Measurements from ENCODE around the gene DIAPH3.
"Not testable (repeated sequence)": the region's sequence is repeated elsewhere in the genome, so short reads cannot be mapped to it uniquely, and the experiment has no call there.

DIAPH3 gene, protein sequence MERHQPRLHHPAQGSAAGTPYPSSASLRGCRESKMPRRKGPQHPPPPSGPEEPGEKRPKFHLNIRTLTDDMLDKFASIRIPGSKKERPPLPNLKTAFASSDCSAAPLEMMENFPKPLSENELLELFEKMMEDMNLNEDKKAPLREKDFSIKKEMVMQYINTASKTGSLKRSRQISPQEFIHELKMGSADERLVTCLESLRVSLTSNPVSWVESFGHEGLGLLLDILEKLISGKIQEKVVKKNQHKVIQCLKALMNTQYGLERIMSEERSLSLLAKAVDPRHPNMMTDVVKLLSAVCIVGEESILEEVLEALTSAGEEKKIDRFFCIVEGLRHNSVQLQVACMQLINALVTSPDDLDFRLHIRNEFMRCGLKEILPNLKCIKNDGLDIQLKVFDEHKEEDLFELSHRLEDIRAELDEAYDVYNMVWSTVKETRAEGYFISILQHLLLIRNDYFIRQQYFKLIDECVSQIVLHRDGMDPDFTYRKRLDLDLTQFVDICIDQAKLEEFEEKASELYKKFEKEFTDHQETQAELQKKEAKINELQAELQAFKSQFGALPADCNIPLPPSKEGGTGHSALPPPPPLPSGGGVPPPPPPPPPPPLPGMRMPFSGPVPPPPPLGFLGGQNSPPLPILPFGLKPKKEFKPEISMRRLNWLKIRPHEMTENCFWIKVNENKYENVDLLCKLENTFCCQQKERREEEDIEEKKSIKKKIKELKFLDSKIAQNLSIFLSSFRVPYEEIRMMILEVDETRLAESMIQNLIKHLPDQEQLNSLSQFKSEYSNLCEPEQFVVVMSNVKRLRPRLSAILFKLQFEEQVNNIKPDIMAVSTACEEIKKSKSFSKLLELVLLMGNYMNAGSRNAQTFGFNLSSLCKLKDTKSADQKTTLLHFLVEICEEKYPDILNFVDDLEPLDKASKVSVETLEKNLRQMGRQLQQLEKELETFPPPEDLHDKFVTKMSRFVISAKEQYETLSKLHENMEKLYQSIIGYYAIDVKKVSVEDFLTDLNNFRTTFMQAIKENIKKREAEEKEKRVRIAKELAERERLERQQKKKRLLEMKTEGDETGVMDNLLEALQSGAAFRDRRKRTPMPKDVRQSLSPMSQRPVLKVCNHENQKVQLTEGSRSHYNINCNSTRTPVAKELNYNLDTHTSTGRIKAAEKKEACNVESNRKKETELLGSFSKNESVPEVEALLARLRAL

GRCh38 chr13:60163478-60164233 lies at the start of gene DIAPH3:
Gene DIAPH3, minus strand, starts transcription at chr13:60163928. Its CDS starts 162 bp downstream, at chr13:60163766.
- peak within 1 kb of the TSS; percentile 90 for H3K27ac ChIP-seq
- no peaks in the 10 kb centered on the region for H4K20me1 ChIP-seq
- no peaks in the 10 kb centered on the region for H3K27me3 ChIP-seq
- H3K4me3 ChIP-seq = peak within 1 kb of the TSS; percentile 83
- peak within 1 kb of the TSS; percentile 85 for H3K4me2 ChIP-seq
- H3K4me1 ChIP-seq = peaks cover 25% of the 10 kb centered on the region
- peak within 1 kb of the TSS; percentile 89 for H3K9ac ChIP-seq
- peaks cover 14% of the 10 kb centered on the region for H3K9me3 ChIP-seq
- no peak for TF ChIP-seq Cebpa-rat (IDR thresholded peaks at IDR 0.05)
- peaks cover 29% of the 10 kb centered on the region for H3K36me3 ChIP-seq

- Histone ChIP-seq H4K20me1 (no peaks in the 10 kb centered on the region), H3K4me2 (no peak overlapping the region), H3K4me1 (no peaks in the 10 kb centered on the region), H3K4me3 (no peak overlapping the region), H3K36me3 (no peaks in the 10 kb centered on the region), H3K27ac (no peak overlapping the region), H3K9ac (no peak overlapping the region), H3K9me3 (no peaks in the 10 kb centered on the region), H3K27me3 (no peaks in the 10 kb centered on the region)
- TF ChIP-seq Cebpa-rat (IDR thresholded peaks at IDR 0.05) = no peak
Measured at GRCh38 chr13:60213236-60213744, 49.6 kb upstream of the DIAPH3 start.

DNA sequence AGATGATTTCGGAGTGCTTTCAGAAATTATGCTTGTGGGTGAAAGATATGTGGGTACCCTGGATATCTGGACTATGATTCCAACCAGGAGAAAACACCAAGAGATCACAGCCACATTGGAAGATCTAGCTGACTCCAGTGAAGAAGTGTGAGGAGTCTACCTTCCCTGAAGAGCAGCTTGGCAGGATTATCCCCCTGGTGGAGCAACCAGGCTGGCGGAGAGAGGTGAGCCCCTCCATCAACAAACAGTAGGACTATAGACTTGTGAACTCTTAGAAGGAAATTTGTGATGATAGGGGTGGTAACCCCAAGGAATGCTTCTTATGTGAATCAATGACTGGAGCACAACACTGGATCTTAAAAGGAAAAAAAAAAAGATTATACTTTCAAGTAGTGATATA lies 47.8 kb upstream of the DIAPH3 start:
- no peak overlapping the region for H3K9ac ChIP-seq
- no peaks in the 10 kb centered on the region for H3K9me3 ChIP-seq
- H4K20me1 ChIP-seq = no peaks in the 10 kb centered on the region
- H3K27ac ChIP-seq = no peak overlapping the region
- no peak overlapping the region for H3K4me2 ChIP-seq
- H3K27me3 ChIP-seq = no peaks in the 10 kb centered on the region
- no peak overlapping the region for H3K4me3 ChIP-seq
- TF ChIP-seq Cebpa-rat (IDR thresholded peaks at IDR 0.05) = no peak
- H3K36me3 ChIP-seq = no peaks in the 10 kb centered on the region
- H3K4me1 ChIP-seq = no peaks in the 10 kb centered on the region

DNA sequence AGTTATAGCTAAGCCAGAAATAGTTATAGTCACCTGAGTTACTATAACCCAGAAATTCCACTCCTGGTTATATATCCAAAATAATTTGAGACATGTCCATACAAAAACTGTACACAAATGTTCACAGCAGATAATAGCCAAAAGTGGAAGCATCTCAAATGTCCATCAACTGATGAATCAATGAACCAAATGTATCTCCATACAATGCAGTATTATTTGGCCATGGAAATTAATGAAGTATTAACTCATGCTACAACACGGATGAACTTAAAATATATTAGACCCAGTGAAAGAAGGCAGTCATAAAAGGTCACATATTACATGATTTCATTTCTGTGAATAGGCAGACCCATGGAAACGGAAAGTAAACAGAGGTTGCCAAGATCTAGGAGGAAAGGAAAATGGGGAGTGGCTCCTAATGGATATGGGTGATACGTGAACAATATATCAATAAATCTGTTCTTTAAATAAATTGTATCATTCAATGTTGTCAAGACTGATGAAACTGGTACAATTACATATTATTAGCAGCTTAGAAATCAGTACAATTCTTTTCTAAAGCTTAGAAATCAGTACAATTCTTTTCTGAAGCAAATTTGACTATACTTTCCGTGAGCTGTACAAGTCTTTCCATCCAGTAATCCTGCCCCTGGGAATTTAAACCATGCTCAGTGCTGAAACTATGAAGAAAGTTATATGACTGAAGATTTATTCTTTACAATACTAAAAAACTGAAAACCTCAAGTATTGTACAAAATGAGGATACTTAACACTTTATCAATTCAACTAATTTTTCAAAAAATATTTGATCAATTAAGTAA lies 47.0 kb upstream of the DIAPH3 start:
- no peaks in the 10 kb centered on the region for H3K4me1 ChIP-seq
- no peaks in the 10 kb centered on the region for H3K36me3 ChIP-seq
- H3K9ac ChIP-seq = no peak overlapping the region
- H3K27me3 ChIP-seq = no peaks in the 10 kb centered on the region
- H3K4me2 ChIP-seq = no peak overlapping the region
- TF ChIP-seq Cebpa-rat (IDR thresholded peaks at IDR 0.05) = no peak
- no peaks in the 10 kb centered on the region for H3K9me3 ChIP-seq
- H3K4me3 ChIP-seq = no peak overlapping the region
- no peaks in the 10 kb centered on the region for H4K20me1 ChIP-seq
- no peak overlapping the region for H3K27ac ChIP-seq

DNA sequence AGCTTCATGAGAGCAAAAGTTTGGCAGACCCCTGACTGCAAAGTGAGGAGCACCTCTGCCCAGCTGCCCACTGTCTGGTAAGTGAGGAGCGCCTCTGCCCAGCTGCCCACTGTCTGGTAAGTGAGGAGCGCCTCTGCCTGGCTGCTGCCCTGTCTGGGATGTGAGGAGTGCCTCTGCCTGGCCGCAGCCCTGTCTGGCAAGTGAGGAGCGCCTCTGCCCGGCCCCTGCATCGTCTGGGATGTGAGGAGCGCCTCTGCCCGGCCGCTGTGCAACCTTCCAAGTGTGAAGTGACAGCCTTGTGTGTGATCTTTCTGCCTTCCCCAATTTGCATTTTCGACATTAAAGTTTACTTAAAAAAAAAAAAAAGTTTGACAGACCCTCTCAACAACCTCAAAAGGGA lies 41.8 kb upstream of the DIAPH3 start:
- not testable (repeated sequence) for H4K20me1 ChIP-seq, H3K9ac ChIP-seq, H3K4me2 ChIP-seq

DNA sequence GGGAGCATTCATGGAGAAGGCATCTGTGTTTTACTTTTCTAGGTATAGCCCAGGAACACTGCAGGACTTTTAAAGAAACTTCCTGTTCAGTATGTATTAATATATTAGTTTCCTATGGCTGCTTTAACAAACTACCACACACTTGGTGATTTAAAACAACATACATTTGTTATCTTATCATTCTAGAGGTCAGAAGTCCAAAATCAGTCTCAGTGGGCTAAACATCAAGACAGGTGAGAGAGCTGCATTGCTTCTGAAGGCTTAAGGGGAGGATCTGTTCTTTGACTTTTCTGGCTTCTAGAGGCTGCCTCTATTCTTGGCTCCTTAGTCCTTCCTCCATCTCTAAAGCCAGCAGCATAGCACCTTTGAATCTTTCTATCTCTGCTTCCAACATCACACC lies 37.6 kb upstream of the DIAPH3 start:
- Histone ChIP-seq H4K20me1 (no peaks in the 10 kb centered on the region), H3K9ac (no peak overlapping the region), H3K4me1 (no peaks in the 10 kb centered on the region), H3K9me3 (no peaks in the 10 kb centered on the region), H3K4me3 (no peak overlapping the region), H3K27ac (no peak overlapping the region), H3K27me3 (no peaks in the 10 kb centered on the region), H3K36me3 (no peaks in the 10 kb centered on the region), H3K4me2 (no peak overlapping the region)
- TF ChIP-seq Cebpa-rat (IDR thresholded peaks at IDR 0.05) = no peak

More for the DNA sequence above, 41.8 kb upstream of the DIAPH3 start:
- not testable (repeated sequence) for H3K9me3 ChIP-seq, H3K27ac ChIP-seq, H3K27me3 ChIP-seq, H3K36me3 ChIP-seq, H3K4me1 ChIP-seq, H3K4me3 ChIP-seq

DNA sequence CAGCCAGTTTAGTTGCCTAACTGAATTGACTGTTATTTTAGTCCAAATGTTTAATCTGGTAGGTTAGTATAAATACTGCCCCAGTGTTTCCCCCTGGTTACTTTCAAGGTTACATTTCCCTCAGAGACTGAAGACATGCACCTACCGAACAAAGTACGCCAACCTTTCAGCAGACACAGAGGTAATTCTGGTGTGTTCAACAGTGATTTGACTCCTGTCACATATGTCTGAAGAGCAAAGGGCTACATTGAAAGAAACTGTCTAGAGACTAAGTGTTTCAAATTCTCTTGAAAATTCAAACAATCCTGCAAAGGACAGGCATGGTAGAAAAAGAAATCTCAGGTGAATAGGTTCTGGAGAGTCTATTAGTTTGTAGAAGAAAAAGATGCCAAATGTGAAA lies 32.2 kb upstream of the DIAPH3 start:
- H3K9ac ChIP-seq, H3K27me3 ChIP-seq, H4K20me1 ChIP-seq, H3K4me1 ChIP-seq, H3K27ac ChIP-seq, H3K36me3 ChIP-seq, H3K4me2 ChIP-seq, H3K4me3 ChIP-seq, H3K9me3 ChIP-seq: not testable (repeated sequence)

DNA sequence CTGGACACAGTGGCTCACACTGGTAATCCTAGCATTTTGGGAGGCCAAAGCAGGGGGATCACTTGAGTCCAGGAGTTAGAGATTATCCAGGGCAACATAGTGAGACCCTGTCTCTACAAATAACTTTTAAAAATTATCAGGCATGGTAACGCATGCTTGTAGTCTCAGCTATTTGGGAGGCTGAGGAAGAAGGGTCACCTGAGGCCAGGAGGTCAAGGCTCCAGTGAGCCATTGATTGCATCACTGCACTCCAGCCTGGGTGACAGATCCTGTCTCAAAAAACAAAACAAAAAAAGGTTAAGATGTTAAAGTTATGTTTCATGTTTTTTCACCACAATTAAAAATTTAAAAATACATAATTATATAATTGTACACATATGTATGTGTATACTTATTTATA lies 19.2 kb upstream of the DIAPH3 start:
- Histone ChIP-seq H3K9me3 (no peaks in the 10 kb centered on the region), H3K27ac (no peak overlapping the region), H3K36me3 (no peaks in the 10 kb centered on the region), H4K20me1 (no peaks in the 10 kb centered on the region), H3K4me3 (no peak overlapping the region), H3K9ac (no peak overlapping the region), H3K27me3 (no peaks in the 10 kb centered on the region), H3K4me1 (no peaks in the 10 kb centered on the region), H3K4me2 (no peak overlapping the region)
- TF ChIP-seq Cebpa-rat (IDR thresholded peaks at IDR 0.05) = no peak
